Stomach smooth muscle (tissue), 2 donors: ENCODE measurements around the gene RAMACL.

Experiments
- H3K27ac ChIP-seq: one replicate; pipeline ENCODE4 v1.7.0; 2013; ENCODE audit warnings: mild to moderate bottlenecking, low read length, inconsistent platforms
- H3K27me3 ChIP-seq, 2 donors: one replicate each; pipeline ENCODE4 v1.7.0; 2013; ENCODE audit warnings: low read length in 2 of 2; ENCODE audit not compliant: insufficient read depth in 2 of 2, control insufficient read depth in 1 of 2
- H3K36me3 ChIP-seq, 2 donors: one replicate each; pipeline ENCODE4 v1.7.0; 2013; ENCODE audit warnings: low read length in 2 of 2; ENCODE audit not compliant: control insufficient read depth in 2 of 2, insufficient read depth in 2 of 2
- H3K4me1 ChIP-seq: one replicate; pipeline ENCODE4 v1.7.0; 2013; ENCODE audit warnings: low read length; ENCODE audit not compliant: control insufficient read depth, insufficient read depth
- H3K4me3 ChIP-seq, 2 donors: one replicate each; pipeline ENCODE4 v1.7.0; 2013; ENCODE audit warnings: low read length in 2 of 2
- H3K9ac ChIP-seq, 2 donors: one replicate each; pipeline ENCODE4 v1.7.0; 2013; ENCODE audit warnings: low read length in 2 of 2, mild to moderate bottlenecking in 1 of 2
- H3K9me3 ChIP-seq, 2 donors: one replicate each; pipeline ENCODE4 v1.7.0; 2013; ENCODE audit warnings: low read length in 2 of 2; ENCODE audit not compliant: control insufficient read depth in 2 of 2
- donor health status: healthy.
- donor health status: Pancreatic carcinoma.

RAMACL gene

DNA sequence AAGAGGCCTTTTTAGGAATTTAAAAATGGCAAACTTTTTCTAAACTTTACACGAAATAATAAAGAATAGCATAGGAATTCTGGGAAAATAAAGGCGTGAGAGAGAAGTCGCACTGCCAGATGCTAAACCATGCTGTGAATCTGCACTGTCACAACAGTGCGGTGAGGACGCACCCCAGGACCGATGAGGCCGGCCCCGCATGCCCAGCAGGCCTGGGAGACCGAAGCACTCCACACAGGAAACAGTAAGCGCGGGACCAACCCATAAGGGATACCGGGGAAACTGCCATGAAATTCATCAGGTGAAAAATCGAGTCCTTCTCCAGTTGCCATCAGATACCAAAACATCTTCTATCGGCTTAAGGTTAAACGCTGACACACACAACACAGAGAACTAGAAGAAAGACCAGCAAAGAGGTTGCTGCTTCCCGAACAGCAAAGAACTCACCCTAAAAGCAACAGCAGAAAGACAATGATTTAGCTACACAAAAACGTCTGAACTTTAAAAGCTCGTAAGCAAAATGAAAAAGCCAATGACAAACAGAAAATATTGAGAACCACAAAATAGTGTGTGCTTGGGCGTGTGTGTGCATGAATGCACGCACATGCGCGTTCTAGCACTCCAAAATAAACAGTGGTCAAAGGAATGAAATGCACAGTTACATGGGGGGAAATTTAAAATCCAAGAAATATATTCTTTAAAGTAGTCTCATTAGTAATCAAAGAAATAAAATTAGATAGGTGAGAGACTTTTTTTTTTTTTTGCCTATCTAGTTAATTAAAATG, 15.4 kb downstream of the RAMACL start:
- Histone ChIP-seq H3K27ac (no peak overlapping the region), H3K4me3 (no peak overlapping the region), H3K27me3 (no peaks in the 10 kb centered on the region), H3K4me1 (no peaks in the 10 kb centered on the region), H3K9ac (no peak overlapping the region), H3K36me3 (no peaks in the 10 kb centered on the region), H3K9me3 (no peaks in the 10 kb centered on the region)

- Histone ChIP-seq H3K9me3 (no peaks in the 10 kb centered on the region), H3K9ac (no peak overlapping the region), H3K36me3 (no peaks in the 10 kb centered on the region), H3K4me1 (peaks cover 5% of the 10 kb centered on the region), H3K27ac (no peak overlapping the region), H3K27me3 (no peaks in the 10 kb centered on the region), H3K4me3 (no peak overlapping the region)
Observed at GRCh38 chr6:166569206-166569605, 17.3 kb downstream of the RAMACL start.

DNA sequence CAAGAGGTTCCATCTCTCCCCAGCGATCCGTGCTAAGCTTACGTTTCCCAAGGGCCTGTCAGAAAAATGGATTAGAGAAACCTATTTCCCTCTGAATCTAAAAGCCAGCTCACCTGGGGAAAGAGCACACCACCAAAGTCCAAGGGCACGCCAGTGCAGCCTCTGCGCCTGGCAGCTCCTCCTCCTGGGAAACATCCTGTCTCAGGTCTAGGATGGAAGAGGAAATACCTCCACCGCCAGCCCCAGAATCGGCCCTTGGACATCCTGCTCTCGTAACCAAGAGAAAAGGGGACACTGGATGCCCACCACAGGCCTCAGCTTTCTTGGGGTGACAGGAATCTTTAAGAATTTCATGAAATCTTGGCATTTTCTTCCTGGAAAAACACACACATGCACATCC, 18.7 kb downstream of the RAMACL start:
- Histone ChIP-seq H3K36me3 (no peaks in the 10 kb centered on the region), H3K9me3 (no peaks in the 10 kb centered on the region), H3K27ac (no peak overlapping the region), H3K4me1 (peaks cover 5% of the 10 kb centered on the region), H3K9ac (no peak overlapping the region), H3K27me3 (no peaks in the 10 kb centered on the region), H3K4me3 (no peak overlapping the region)

- H3K27me3 ChIP-seq, result no peaks in the 10 kb centered on the region
- no peaks in the 10 kb centered on the region for H3K9me3 ChIP-seq
- H3K4me1 ChIP-seq, result peaks cover 5% of the 10 kb centered on the region
- H3K9ac ChIP-seq, result no peak overlapping the region
- no peak overlapping the region for H3K27ac ChIP-seq
- no peaks in the 10 kb centered on the region for H3K36me3 ChIP-seq
- H3K4me3 ChIP-seq, result no peak overlapping the region
Observed at GRCh38 chr6:166567107-166567506, 19.4 kb downstream of the RAMACL start.

GRCh38 chr6:166566026-166567011, 20.2 kb downstream of the RAMACL start:
- Histone ChIP-seq H3K27ac (no peak overlapping the region), H3K27me3 (no peaks in the 10 kb centered on the region), H3K4me1 (peaks cover 5% of the 10 kb centered on the region), H3K4me3 (no peak overlapping the region), H3K36me3 (no peaks in the 10 kb centered on the region), H3K9me3 (no peaks in the 10 kb centered on the region), H3K9ac (no peak overlapping the region)

- Histone ChIP-seq H3K9ac (no peak overlapping the region), H3K4me3 (no peak overlapping the region), H3K4me1 (peaks cover 5% of the 10 kb centered on the region), H3K9me3 (no peaks in the 10 kb centered on the region), H3K36me3 (no peaks in the 10 kb centered on the region), H3K27me3 (no peaks in the 10 kb centered on the region), H3K27ac (no peak overlapping the region)
Observed at GRCh38 chr6:166565084-166565967, 21.2 kb downstream of the RAMACL start.

- Histone ChIP-seq H3K4me3 (no peak overlapping the region), H3K4me1 (peaks cover 5% of the 10 kb centered on the region), H3K36me3 (no peaks in the 10 kb centered on the region), H3K9me3 (peaks cover 0 to 7% of the 10 kb centered on the region in 2 donors), H3K27ac (no peak overlapping the region), H3K27me3 (no peaks in the 10 kb centered on the region), H3K9ac (no peak overlapping the region)
Observed at GRCh38 chr6:166563805-166564204, 22.7 kb downstream of the RAMACL start.

GRCh38 chr6:166563200-166563599, 23.3 kb downstream of the RAMACL start:
- H3K4me3 ChIP-seq, result no peak overlapping the region
- H3K9me3 ChIP-seq, result peaks cover 0 to 7% of the 10 kb centered on the region in 2 donors
- no peaks in the 10 kb centered on the region for H3K36me3 ChIP-seq
- no peak overlapping the region for H3K9ac ChIP-seq
- H3K4me1 ChIP-seq, result peaks cover 5% of the 10 kb centered on the region
- no peaks in the 10 kb centered on the region for H3K27me3 ChIP-seq
- H3K27ac ChIP-seq, result no peak overlapping the region

- Histone ChIP-seq H3K9me3 (peaks cover 0 to 7% of the 10 kb centered on the region in 2 donors), H3K27me3 (no peaks in the 10 kb centered on the region), H3K4me3 (no peak overlapping the region), H3K9ac (no peak overlapping the region), H3K27ac (no peak overlapping the region), H3K4me1 (peaks cover 5% of the 10 kb centered on the region), H3K36me3 (no peaks in the 10 kb centered on the region)
Observed at GRCh38 chr6:166562726-166563125, 23.8 kb downstream of the RAMACL start.

DNA sequence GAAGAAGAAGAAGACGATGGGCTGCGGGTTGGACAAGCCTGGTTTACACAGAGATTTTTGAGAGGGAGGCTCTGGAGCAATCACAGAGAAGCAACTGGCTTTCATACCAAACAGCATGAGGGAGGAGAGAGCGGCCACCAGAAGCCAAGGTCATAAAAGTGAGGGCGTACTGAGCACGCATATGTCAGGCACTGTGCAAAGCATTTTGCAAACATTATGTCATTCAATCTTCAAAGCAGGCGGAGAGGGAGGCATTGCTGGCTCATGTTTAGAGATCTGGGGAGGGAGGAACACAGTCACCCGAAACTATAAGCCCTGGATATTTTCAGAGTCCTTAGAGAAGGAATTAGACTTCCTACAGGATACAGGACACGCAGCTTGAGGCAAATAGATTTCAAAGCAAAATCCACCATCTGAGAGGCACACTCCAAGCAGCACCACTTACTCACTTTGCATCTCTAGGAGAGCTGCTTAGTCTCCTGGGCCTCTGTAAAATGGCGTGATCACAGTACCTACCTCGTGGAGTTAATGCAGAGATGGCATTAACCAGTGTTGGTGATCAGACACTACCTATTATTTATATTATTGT, 24.6 kb downstream of the RAMACL start:
- Histone ChIP-seq H3K4me1 (peaks cover 8% of the 10 kb centered on the region), H3K9ac (no peak overlapping the region), H3K4me3 (no peak overlapping the region), H3K27me3 (no peaks in the 10 kb centered on the region), H3K9me3 (peaks cover 0 to 7% of the 10 kb centered on the region in 2 donors), H3K27ac (no peak overlapping the region), H3K36me3 (no peaks in the 10 kb centered on the region)
